Hematopoietic multipotent progenitor cell treated with erythropoietin and hydrocortisone succinate and interleukin-3 and kit ligand, for 17 days (in vitro differentiated cells): Measurements from ENCODE around the gene ACAD10.
"Not testable (repeated sequence)": the region's sequence is repeated elsewhere in the genome, so short reads cannot be mapped to it uniquely, and the experiment has no call there.

Experiments
- DNase-seq: peaks from one replicate; pipeline ENCODE4 v3.0.0-alpha.2; 2015; ENCODE audit warnings: low spot score

The ACAD10 gene

GRCh38 chr12:111753144-111753881 is 67.5 kb downstream of the ACAD10 start:
- no peak for DNase-seq

- no peak for DNase-seq
Observed at GRCh38 chr12:111754671-111755070, 68.8 kb downstream of the ACAD10 start.

- no peak for DNase-seq
Observed at GRCh38 chr12:111756196-111756595, 70.3 kb downstream of the ACAD10 start.

- no peak for DNase-seq
Observed at GRCh38 chr12:111756681-111757080, 70.8 kb downstream of the ACAD10 start.

GRCh38 chr12:111757361-111758119 is 71.7 kb downstream of the ACAD10 start:
- no peak for DNase-seq

GRCh38 chr12:111758120-111758561 is 72.3 kb downstream of the ACAD10 start:
- DNase-seq, result no peak

- no peak for DNase-seq
Observed at GRCh38 chr12:111759271-111759670, 73.4 kb downstream of the ACAD10 start.

- no peak for DNase-seq
Observed at GRCh38 chr12:111759991-111760390, 74.1 kb downstream of the ACAD10 start.

- no peak for DNase-seq
Observed at GRCh38 chr12:111761099-111761498, 75.2 kb downstream of the ACAD10 start.

GRCh38 chr12:111761706-111762105 is 75.9 kb downstream of the ACAD10 start:
- DNase-seq, result no peak

GRCh38 chr12:111763552-111763951 is 77.7 kb downstream of the ACAD10 start:
- DNase-seq, result not testable (repeated sequence)

GRCh38 chr12:111764120-111764821 is 78.4 kb downstream of the ACAD10 start:
- no peak for DNase-seq

- no peak for DNase-seq
Observed at GRCh38 chr12:111766608-111767361, 80.9 kb downstream of the ACAD10 start, which contains the start of gene ALDH2. TSS of gene ALDH2 (plus strand) at chr12:111766933. CDS start at chr12:111766983, 50 bp downstream.

- no peak for DNase-seq
Observed at GRCh38 chr12:111767362-111768158, 81.7 kb downstream of the ACAD10 start.

- no peak for DNase-seq
Observed at GRCh38 chr12:111768159-111768895, 82.5 kb downstream of the ACAD10 start.

GRCh38 chr12:111769599-111769998 is 83.7 kb downstream of the ACAD10 start:
- DNase-seq, result no peak

- DNase-seq, result no peak
Observed at GRCh38 chr12:111773801-111774551, 88.1 kb downstream of the ACAD10 start.

- DNase-seq, result no peak
Observed at GRCh38 chr12:111775205-111776193, 89.6 kb downstream of the ACAD10 start.
